Stomach (tissue), 4 donors: Measurements from ENCODE around the gene AARSD1.

ENCODE experiments used
- EP300 ChIP-seq: sonication (generic); formaldehyde crosslinking; IDR thresholded peaks from one replicate; pipeline ENCODE4 v1.6.1; 2017; ENCODE audit warnings: antibody characterized with exemption
- POLR2A ChIP-seq, 4 donors: fragments of 450-650 bp; IDR thresholded peaks; one replicate each; pipeline ENCODE4 v1.6.1; 2016; ENCODE audit warnings: antibody characterized with exemption in 4 of 4, control low read depth in 2 of 4, mild to moderate bottlenecking in 1 of 4, moderate library complexity in 1 of 4
- POLR2AphosphoS5 ChIP-seq, 3 donors: sonication (generic); formaldehyde crosslinking; IDR thresholded peaks; one replicate each; pipeline ENCODE4 v1.6.1; 2016; ENCODE audit warnings: antibody characterized with exemption in 3 of 3
- TF ChIP-seq, protein P1 (sequence below), 7 experiments: fragments of 450-650 bp in 4 of 7; fragments of 200-600 bp in 3 of 7; sonication (generic) in 3 of 7; IDR thresholded peaks; one replicate each; pipeline ENCODE4 v1.5.1; 2016 to 2019; ENCODE audit warnings: antibody characterized with exemption in 7 of 7, control low read depth in 2 of 7, mild to moderate bottlenecking in 1 of 7

DNA sequence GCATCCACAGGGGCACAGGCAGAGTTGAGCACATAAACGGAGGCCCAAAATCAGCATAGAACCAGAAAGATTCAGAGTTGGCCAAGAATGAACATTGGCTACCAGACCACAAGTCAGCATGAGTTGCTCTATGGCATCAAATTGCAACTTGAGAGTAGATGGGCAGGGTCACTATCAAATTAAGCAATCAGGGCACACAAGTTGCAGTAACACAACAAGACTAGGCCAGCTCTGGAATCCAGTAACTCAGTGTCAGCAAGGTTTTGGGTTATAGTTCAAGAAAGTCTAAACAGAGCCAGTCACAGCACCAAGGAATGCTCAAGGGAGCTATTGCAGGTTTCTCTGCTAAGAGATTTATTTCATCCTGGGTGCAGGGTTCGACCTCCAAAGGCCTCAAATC is 50.7 kb downstream of the AARSD1 start:
- TF ChIP-seq POLR2A (IDR thresholded peaks at IDR 0.05): no peak
- TF ChIP-seq, protein P1, sequence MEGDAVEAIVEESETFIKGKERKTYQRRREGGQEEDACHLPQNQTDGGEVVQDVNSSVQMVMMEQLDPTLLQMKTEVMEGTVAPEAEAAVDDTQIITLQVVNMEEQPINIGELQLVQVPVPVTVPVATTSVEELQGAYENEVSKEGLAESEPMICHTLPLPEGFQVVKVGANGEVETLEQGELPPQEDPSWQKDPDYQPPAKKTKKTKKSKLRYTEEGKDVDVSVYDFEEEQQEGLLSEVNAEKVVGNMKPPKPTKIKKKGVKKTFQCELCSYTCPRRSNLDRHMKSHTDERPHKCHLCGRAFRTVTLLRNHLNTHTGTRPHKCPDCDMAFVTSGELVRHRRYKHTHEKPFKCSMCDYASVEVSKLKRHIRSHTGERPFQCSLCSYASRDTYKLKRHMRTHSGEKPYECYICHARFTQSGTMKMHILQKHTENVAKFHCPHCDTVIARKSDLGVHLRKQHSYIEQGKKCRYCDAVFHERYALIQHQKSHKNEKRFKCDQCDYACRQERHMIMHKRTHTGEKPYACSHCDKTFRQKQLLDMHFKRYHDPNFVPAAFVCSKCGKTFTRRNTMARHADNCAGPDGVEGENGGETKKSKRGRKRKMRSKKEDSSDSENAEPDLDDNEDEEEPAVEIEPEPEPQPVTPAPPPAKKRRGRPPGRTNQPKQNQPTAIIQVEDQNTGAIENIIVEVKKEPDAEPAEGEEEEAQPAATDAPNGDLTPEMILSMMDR (IDR thresholded peaks at IDR 0.05): no peak
- TF ChIP-seq EP300: no peak
- TF ChIP-seq POLR2AphosphoS5 (IDR thresholded peaks at IDR 0.05): no peak
